Eye (tissue), 1 donor: ENCODE results near the gene OR1F1.
"Not testable (repeated sequence)": the region's sequence is repeated elsewhere in the genome, so short reads cannot be mapped to it uniquely, and the experiment has no call there.

Source experiments
- DNase-seq: peaks from one replicate; pipeline ENCODE4 v3.0.0-alpha.2; 2015

OR1F1 gene

GRCh38 chr16:3187798-3188674, at the start of gene OR1F1:
TSS of gene OR1F1 (plus strand) at chr16:3188204.
- DNase-seq, result peak; percentile 55

GRCh38 chr16:3138342-3138741, 49.7 kb upstream of the OR1F1 start:
- no peak for DNase-seq

- DNase-seq, result no peak
Measured at GRCh38 chr16:3138823-3139426, 49.1 kb upstream of the OR1F1 start.

GRCh38 chr16:3139561-3139960, 48.4 kb upstream of the OR1F1 start:
- DNase-seq, result not testable (repeated sequence)

GRCh38 chr16:3140603-3141427, 47.2 kb upstream of the OR1F1 start:
- DNase-seq, result no peak

- no peak for DNase-seq
Measured at GRCh38 chr16:3141781-3142311, 46.2 kb upstream of the OR1F1 start.

- no peak for DNase-seq
Measured at GRCh38 chr16:3142327-3142726, 45.7 kb upstream of the OR1F1 start.

GRCh38 chr16:3142770-3143169, 45.2 kb upstream of the OR1F1 start:
- DNase-seq, result no peak

GRCh38 chr16:3143189-3143588, 44.8 kb upstream of the OR1F1 start:
- no peak for DNase-seq

- DNase-seq, result no peak
Measured at GRCh38 chr16:3143598-3144320, 44.2 kb upstream of the OR1F1 start.

- no peak for DNase-seq
Measured at GRCh38 chr16:3144321-3144983, 43.6 kb upstream of the OR1F1 start.

- DNase-seq, result no peak
Measured at GRCh38 chr16:3145151-3145550, 42.9 kb upstream of the OR1F1 start.

- DNase-seq, result no peak
Measured at GRCh38 chr16:3145660-3146059, 42.3 kb upstream of the OR1F1 start.

GRCh38 chr16:3147046-3147756, 40.8 kb upstream of the OR1F1 start:
- no peak for DNase-seq

GRCh38 chr16:3147757-3148104, 40.3 kb upstream of the OR1F1 start:
- no peak for DNase-seq

GRCh38 chr16:3148256-3149192, 39.5 kb upstream of the OR1F1 start:
- no peak for DNase-seq

- no peak for DNase-seq
Measured at GRCh38 chr16:3149193-3149530, 38.8 kb upstream of the OR1F1 start.

- peak; percentile 83 for DNase-seq
Measured at GRCh38 chr16:3149630-3150345, 38.2 kb upstream of the OR1F1 start.

- peak; percentile 100 for DNase-seq
Measured at GRCh38 chr16:3150346-3151218, 37.4 kb upstream of the OR1F1 start.
